ENCODE results near the gene UCKL1. TPM values are rescaled to one million over a fixed set of nuclear protein-coding genes. Genes with fewer than 3 reads are reported as not detected.

The UCKL1 gene
- total RNA-seq, 2 experiments from 2014 or later: 41.3 to 46.1 TPM

DNA sequence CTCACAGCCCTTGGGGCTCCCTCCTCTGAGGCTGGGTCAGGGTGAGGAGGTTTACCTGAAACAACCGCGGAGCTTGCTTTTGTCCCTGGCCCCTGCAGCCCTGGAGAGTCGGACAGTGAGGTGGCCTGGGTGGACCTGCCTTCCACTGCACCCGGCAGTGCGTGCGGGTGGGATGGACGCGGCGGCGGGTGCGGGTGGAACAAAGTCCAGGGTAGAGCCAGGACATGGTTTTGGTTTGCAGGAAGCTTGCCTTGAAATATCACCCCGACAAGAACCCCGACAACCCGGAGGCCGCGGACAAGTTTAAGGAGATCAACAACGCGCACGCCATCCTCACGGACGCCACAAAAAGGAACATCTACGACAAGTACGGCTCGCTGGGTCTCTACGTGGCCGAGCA, 27.1 kb downstream of the UCKL1 start:
- H3K27me3 ChIP-seq (ENCODE audit: control insufficient read depth in 1 of 2, insufficient read depth in 2 of 2, low read length in 2 of 2): no peaks in the 10 kb centered on the region
- Mint-ChIP-seq H3K4me3 (no peak overlapping the region), H3K36me3 (ENCODE audit: low read depth) (peaks cover 62% of the 10 kb centered on the region), H3K9me3 (no peaks in the 10 kb centered on the region), H3K27me3 (no peaks in the 10 kb centered on the region), H3K27ac (no peak overlapping the region), H3K4me1 (ENCODE audit: low read depth) (peaks cover 22% of the 10 kb centered on the region)
- DNase-seq (no peak), ATAC-seq (ENCODE audit: poor library complexity) (no peak)
- no peaks in the 10 kb centered on the region for H3K4me1 ChIP-seq (ENCODE audit: insufficient read depth, low read length)
- TF ChIP-seq, protein P1, sequence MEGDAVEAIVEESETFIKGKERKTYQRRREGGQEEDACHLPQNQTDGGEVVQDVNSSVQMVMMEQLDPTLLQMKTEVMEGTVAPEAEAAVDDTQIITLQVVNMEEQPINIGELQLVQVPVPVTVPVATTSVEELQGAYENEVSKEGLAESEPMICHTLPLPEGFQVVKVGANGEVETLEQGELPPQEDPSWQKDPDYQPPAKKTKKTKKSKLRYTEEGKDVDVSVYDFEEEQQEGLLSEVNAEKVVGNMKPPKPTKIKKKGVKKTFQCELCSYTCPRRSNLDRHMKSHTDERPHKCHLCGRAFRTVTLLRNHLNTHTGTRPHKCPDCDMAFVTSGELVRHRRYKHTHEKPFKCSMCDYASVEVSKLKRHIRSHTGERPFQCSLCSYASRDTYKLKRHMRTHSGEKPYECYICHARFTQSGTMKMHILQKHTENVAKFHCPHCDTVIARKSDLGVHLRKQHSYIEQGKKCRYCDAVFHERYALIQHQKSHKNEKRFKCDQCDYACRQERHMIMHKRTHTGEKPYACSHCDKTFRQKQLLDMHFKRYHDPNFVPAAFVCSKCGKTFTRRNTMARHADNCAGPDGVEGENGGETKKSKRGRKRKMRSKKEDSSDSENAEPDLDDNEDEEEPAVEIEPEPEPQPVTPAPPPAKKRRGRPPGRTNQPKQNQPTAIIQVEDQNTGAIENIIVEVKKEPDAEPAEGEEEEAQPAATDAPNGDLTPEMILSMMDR (IDR thresholded peaks at IDR 0.05): no peak
- no peak overlapping the region for H3K4me3 ChIP-seq (ENCODE audit: low read length)
- intact Hi-C loops (cut with DNase I, micrococcal nuclease): no loop called here
- no peak overlapping the region for H3K27ac ChIP-seq (ENCODE audit: low read depth in 1 of 2, low read length in 2 of 2)
- peaks cover 0 to 6% of the 10 kb centered on the region in 2 experiments for H3K9me3 ChIP-seq (ENCODE audit: control insufficient read depth in 1 of 2, insufficient read depth in 1 of 2, low read length in 2 of 2)
- H3K36me3 ChIP-seq (ENCODE audit: insufficient read depth, low read length): peaks cover 67% of the 10 kb centered on the region
- POLR2A ChIA-PET: no interaction called here
- CTCF ChIA-PET: no interaction called here

GRCh38 chr20:63926298-63926697, 29.9 kb downstream of the UCKL1 start:
- Mint-ChIP-seq H3K4me1 (ENCODE audit: low read depth) (peaks cover 27% of the 10 kb centered on the region), H3K9me3 (no peaks in the 10 kb centered on the region), H3K36me3 (ENCODE audit: low read depth) (peaks cover 52% of the 10 kb centered on the region), H3K27me3 (no peaks in the 10 kb centered on the region), H3K27ac (no peak overlapping the region), H3K4me3 (no peak overlapping the region)
- peak overlapping the region in 1 of 2 donors; percentile 6 for H3K27ac ChIP-seq (ENCODE audit: low read depth in 1 of 2, low read length in 2 of 2)
- ATAC-seq (ENCODE audit: poor library complexity): no peak
- ChIA-PET POLR2A (no interaction called here), CTCF (no interaction called here)
- H3K9me3 ChIP-seq (ENCODE audit: control insufficient read depth in 1 of 2, insufficient read depth in 1 of 2, low read length in 2 of 2): no peaks in the 10 kb centered on the region
- H3K4me3 ChIP-seq (ENCODE audit: low read length): no peak overlapping the region
- H3K36me3 ChIP-seq (ENCODE audit: insufficient read depth, low read length): peaks cover 50% of the 10 kb centered on the region
- no peak for DNase-seq
- TF ChIP-seq, protein P1 (IDR thresholded peaks at IDR 0.05): no peak
- no peaks in the 10 kb centered on the region for H3K4me1 ChIP-seq (ENCODE audit: insufficient read depth, low read length)
- intact Hi-C loops (cut with DNase I, micrococcal nuclease): no loop called here
- no peaks in the 10 kb centered on the region for H3K27me3 ChIP-seq (ENCODE audit: control insufficient read depth in 1 of 2, insufficient read depth in 2 of 2, low read length in 2 of 2)

- peak overlapping the region; percentile 10 for H3K27ac Mint-ChIP-seq
- Histone ChIP-seq H3K27ac (ENCODE audit: low read depth in 1 of 2, low read length in 2 of 2) (no peak overlapping the region), H3K36me3 (ENCODE audit: insufficient read depth, low read length) (peaks cover 38% of the 10 kb centered on the region), H3K4me3 (ENCODE audit: low read length) (no peak overlapping the region), H3K4me1 (ENCODE audit: insufficient read depth, low read length) (no peaks in the 10 kb centered on the region), H3K9me3 (ENCODE audit: control insufficient read depth in 1 of 2, insufficient read depth in 1 of 2, low read length in 2 of 2) (no peaks in the 10 kb centered on the region), H3K27me3 (ENCODE audit: control insufficient read depth in 1 of 2, insufficient read depth in 2 of 2, low read length in 2 of 2) (no peaks in the 10 kb centered on the region)
- ATAC-seq (ENCODE audit: poor library complexity) (no peak), DNase-seq (no peak)
- no peaks in the 10 kb centered on the region for H3K27me3 Mint-ChIP-seq
- CTCF ChIA-PET: no interaction called here
- no peak overlapping the region for H3K4me3 Mint-ChIP-seq
- H3K36me3 Mint-ChIP-seq (ENCODE audit: low read depth): peaks cover 35% of the 10 kb centered on the region
- no peaks in the 10 kb centered on the region for H3K9me3 Mint-ChIP-seq
- H3K4me1 Mint-ChIP-seq (ENCODE audit: low read depth): peaks cover 27% of the 10 kb centered on the region
- TF ChIP-seq, protein P1 (IDR thresholded peaks at IDR 0.05): no peak
- POLR2A ChIA-PET: no interaction called here
- intact Hi-C loops (cut with DNase I, micrococcal nuclease): no loop called here
Measured at GRCh38 chr20:63924241-63924640, 32.0 kb downstream of the UCKL1 start.

Data from CD4-positive, alpha-beta T cell (primary cell).